HG03108 (cell line): ENCODE data around the gene PPM1B.
"Not testable (repeated sequence)": the region's sequence is repeated elsewhere in the genome, so short reads cannot be mapped to it uniquely, and the experiment has no call there.

ENCODE experiments used
- ATAC-seq: cut with Tn5 transposase; IDR thresholded peaks from one replicate; pipeline ENCODE4 v1.9.1; 2021; ENCODE audit warnings: moderate library complexity; ENCODE audit not compliant: unreplicated experiment

PPM1B gene

DNA sequence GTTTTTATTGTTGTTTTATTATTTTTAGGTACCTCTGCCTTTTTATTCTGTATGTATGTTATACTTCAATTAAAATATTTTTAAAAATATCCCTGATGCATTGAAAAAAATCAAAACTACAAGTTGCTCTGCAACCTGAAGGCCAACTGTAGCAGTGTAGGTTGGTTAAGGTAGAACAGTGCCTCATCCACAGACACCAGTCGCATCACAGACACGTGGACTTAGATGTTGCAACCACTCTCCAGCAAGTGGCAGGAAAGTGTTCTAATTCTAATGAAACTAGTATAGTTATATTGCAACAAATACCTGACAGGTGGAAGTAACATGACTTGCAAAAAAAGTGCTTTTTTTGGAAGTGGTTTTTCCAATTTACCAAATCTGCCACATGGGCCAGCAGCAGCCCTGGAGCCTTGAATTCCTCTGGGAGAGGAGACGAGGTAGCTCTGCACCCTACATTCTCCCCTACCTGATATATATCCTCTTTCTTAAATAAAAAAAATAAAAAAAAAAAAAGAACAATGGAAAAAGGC lies 78.2 kb downstream of the PPM1B start:
- no peak for ATAC-seq

DNA sequence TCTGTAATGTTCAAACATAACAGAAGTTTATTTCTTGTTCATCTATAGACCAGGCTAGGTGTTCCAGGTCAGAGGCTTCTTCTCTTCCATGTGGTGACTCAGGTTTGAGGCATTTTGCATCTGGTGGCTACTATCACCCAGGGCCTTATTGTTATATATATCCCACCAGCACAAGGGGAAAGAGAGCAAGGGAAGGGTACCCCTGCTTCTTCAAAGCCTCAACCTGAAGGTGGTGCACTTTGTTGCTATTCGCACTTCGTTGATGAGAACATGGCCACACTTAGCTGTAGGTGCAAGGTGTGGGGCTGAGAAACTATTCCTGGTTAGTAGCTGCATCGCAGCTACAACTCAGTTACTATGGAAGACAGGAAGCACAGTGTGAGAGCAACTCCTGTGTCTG lies 79.2 kb downstream of the PPM1B start:
- ATAC-seq: no peak

DNA sequence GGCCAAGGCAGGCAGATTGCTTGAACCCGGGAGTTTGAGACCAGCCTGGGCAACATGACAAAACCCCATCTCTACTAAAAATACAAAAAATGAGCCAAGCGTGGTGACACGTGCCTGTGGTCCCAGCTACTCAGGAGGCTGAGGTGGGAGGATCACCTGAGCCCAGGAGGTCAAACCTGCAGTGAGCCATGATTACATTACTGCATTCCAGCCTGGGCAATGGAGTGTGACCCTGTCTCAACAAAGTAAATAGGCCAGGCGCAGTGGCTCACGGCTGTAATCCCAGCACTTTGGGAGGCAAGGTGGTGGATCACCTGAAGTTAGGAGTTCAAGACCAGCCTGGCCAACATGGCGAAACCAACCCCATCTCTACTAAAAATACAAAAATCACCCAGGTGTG lies 80.6 kb downstream of the PPM1B start:
- not testable (repeated sequence) for ATAC-seq

DNA sequence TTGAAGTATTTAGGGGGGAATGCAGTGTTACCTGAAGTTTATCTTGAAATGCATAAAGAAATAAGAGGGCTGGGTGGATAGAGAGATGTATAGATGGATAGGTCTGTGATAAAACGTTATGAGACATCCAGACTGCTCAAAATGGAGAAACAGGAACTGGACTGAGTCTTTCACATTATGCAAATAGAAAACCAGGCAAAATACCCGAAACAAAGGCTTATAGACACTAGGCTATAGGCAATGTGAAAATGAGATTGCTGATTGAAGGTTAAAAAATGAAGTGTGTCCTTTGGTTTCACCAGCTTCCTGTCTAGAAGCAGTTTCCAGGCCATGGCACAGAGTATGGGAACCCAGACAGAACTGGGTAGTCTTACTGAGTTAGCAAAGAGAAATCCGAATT lies 81.7 kb downstream of the PPM1B start:
- ATAC-seq: no peak

DNA sequence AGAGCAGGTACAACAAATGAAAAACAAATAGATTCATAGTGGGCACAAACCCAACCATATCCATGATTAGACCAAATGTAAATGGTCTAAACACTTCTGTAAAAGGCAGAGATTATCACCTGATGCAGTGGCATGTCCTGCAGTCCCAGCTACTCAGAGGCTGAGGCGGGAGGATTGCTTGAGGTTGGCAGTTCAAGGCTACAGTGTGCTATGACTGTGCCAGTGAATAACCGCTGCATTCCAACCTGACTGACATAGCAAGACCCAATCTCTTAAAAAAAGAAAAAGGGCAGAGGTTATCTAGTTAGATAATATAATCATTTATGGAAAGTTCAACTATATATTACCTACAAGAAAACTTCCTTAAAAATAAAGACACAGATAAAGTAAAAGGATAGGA lies 85.3 kb downstream of the PPM1B start:
- no peak for ATAC-seq

DNA sequence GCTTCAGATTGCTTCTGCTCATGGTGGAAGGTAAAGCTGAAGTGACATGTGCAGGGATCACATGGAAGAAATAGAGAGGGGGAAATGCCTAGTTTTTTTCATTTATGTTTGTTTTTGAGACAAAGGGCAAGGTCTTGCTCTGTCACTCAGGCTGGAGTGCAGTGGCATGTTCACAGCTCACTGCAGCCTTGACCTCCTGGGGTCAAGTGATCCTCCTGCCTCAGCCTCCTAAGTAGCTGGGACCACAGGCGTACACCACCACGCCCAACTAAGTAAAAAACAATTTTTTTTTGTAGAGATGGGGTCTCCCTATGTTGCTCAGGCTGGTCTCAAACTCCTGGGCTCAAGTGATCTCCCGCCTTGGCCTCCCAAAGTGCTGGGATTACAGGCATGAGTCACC lies 87.0 kb downstream of the PPM1B start:
- ATAC-seq: not testable (repeated sequence)

DNA sequence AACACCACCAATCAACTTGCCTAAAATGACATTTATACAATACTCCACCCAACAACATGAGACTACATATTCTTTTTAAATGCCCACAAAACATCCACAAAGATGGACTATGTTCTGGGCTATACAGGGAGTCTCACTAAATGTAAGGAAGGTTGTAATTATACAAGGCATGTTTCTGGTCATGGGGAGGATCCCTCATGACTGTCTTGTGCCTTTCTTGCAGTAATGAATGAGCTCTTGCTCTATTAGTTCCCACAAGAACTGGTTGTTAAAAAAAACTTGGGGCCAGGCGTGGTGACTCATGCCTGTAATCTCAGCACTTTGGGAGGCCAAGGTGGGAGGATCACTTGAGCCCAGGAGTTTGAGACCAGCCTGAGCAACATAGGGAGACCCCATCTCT lies 89.1 kb downstream of the PPM1B start:
- not testable (repeated sequence) for ATAC-seq

DNA sequence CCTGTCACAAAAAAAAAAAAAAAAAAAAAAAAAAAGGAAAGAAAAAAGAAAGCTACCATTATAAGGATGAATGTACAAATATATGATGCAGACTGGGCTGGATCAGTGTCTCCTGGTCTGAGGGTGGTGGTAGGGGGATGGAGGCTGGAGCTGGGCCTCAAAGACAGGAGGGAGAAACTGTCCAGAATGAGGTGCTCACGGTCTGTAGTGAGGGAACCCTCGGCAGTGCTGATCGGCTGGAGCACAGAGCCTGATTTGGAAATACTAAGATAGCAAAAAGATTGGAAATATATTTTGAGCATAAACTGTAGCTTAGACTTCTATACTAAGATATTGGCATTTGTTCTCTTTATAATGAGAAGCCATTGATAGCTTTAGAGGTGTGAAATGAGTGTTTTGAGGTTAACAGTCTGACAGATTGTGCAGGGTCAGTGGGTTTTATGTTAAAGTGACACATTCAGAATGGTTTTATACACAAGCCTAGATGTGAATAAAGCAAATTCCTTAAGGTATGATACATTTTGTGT lies 98.7 kb downstream of the PPM1B start:
- ATAC-seq: no peak

DNA sequence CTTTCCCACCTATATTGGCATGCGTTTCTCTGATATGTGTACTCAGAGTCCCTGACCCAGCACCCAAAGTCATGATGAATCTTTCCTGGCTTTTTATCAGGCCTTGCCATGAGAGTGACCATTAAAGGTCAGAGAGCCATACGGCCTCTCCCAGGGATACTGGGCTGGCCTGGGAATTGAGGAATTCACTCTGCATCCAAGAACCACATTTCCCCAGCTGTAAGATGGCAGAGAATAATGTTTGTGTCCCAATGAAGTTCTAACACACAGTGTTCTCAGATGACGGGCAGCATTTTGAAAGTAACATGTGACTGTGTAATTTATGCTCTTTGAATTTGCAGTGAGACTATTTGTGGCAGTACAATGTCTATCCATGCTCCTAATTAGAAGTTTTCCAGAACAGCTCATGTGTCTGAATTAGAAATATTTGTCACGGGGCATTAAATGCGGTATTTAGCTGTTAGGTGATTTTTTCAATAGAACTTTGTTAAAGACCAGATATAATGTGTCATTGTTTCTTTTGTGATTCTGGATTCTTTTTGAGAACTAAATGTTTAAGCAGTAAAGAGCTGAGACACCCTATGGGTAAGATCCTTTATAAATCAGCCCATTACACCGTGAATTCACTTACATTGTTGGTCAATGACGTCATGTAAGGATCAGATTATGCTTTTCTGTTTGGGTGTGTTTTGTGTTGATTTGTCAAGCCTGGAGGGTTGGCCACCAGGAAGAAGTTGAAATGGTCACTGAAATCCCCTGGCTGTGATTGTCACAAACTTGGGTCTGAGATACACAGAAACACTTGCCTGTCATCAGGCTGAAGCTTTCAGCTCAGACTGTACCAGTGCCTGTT lies 99.3 kb downstream of the PPM1B start:
- no peak for ATAC-seq

DNA sequence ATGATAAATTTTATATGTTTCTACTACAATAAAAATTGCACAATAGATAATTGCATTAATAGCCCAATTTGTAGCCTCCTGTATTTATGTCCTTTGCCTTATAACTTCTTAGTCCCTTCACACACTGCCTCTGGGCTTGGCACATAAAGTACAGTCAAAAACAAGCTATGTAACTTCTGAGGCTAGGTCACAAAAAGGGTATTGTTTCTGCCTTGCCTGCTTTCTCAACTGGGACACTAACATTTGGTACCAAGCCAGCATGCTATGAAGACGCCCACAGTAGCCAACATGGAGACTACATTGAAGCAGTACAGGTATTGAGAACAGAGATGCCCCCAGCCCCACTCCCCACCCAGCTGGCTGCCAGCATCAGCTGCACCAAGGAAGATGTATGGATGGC lies 101.2 kb downstream of the PPM1B start:
- ATAC-seq: no peak

DNA sequence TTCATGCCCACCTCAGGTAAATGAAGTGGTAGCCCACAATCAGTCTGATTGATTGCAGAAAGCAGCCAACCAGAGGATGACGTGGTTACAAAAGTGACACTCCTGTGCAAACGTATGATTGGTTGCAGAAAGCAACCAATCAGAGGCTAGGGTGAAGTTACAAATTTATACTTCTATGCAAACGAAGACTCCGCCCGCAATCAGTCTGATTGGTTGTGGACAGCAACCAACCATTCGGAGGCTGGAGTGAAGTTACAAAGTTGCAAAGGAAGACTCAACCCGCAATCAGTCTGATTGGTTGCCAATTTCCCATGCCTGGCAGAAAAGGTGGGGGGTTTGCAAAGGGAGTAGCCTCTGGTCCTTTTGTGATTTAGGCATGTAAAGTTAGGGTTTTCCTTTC lies 102.6 kb downstream of the PPM1B start:
- ATAC-seq: no peak

DNA sequence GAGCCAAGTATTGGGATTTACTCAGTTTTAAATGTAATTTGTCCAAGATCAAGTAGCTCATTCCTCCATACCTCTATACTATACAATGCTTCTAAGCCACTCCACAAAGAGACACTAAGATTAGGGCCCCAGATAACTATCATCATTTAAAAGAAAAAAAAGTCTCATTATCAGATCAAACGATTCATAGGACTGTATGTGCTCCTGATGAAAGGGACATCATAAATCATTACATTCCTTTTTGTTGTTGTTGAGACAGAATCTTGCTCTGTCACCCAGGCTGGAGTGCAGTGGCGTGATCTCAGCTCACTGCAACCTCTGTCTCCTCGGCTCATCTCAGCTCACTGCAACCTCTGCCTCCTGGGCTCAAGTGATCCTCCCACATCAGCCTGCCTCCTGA lies 104.4 kb downstream of the PPM1B start:
- ATAC-seq: no peak

DNA sequence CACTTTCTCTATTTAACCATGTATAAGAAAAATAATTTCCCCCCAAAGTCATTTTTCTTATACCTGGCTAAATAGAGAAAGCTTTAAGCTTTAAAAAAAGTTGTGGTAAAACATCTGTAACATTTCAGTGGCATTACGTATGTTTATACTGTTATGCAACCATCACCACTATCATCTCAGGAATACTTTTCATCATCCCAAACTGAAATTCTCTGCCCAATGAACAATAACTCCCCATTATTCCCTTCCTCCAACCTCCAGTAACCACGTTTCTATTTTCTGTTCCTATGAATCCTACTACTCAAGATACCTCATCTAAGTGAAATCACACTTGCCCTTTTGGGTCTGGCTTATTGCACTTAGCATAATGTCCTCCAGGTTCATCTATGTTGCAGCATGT lies 104.9 kb downstream of the PPM1B start:
- no peak for ATAC-seq

DNA sequence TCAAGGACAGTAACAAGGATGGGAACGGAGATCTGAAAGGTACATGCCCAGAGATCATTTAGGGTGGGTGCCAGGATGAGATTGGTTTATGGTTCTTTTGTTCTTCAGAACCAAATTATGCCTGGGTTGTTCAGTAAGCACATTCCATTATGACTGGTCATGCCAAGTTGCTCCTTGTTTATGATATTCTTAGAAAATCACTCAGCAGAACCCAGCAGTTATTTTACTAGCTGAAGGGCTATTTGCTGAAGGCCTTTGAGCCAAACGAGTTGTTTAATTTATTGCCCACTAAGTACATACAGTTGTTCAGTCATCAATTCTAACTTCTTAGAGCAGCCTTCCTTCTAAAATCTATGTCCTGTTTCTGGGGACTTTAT lies 107.2 kb downstream of the PPM1B start:
- no peak for ATAC-seq

DNA sequence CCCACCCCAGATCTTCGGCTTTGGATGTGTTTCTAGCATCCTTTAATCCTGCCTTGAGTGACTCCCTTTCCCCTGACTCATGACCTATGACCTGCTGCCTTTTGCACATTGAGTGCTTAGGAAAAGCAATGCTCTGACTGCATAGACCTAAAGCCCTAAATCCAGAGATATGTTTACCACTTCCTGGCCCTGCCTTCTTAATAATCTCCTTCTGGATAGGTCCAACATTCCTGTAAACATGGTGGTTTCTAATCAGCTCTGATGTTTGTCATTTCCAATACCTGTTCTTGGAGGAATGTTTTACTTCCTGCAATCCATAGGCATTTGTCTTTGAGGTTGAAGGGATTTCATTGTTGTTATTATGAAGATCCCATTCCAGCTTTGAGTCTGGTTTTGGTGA lies 108.9 kb downstream of the PPM1B start:
- no peak for ATAC-seq

DNA sequence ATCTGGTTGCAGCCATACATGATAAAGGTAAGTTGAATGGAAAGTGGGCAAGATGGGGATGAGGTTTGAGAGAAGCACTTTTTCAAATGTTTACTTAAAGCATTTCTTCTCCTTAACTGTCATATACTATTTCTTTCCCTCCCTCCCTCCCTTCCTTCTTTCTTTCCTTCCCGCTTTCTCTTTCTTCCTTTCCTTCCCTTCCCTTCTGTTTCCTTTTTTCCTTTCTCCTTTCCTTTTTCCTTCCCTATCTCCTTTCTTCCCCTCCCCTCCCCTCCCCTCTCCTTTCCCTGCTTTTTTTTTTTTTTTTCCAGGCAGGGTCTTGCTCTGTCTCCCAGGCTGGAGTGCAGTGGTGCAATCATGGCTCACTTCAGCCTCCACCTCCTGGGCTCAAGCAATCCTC lies 112.2 kb downstream of the PPM1B start:
- no peak for ATAC-seq
